Activated T-helper 2 cell treated with anti-CD3 and anti-CD28 coated beads, Interferon-gamma antibody, Interleukin-2, Interleukin-4, amounts not matched to agents 10 μg/mL and 5 μg/mL and 100 μg/mL, durations not matched to agents 14 hours and 24 hours and 36 hours (primary cell): ENCODE results near the gene CIDEB. TPM values are rescaled to one million over a fixed set of nuclear protein-coding genes. Genes with fewer than 3 reads are reported as not detected.

Source experiments
- DNase-seq: peaks from one replicate; pipeline ENCODE4 v3.0.0; 2021; ENCODE audit warnings: low spot score
- H3K27ac Mint-ChIP-seq: one replicate; pipeline ENCODE4 v1.8.0; 2021; ENCODE audit warnings: mixed read lengths
- H3K27me3 Mint-ChIP-seq: one replicate; pipeline ENCODE4 v1.8.0; 2021; ENCODE audit warnings: low read depth, mixed read lengths
- H3K36me3 Mint-ChIP-seq: one replicate; pipeline ENCODE4 v1.8.0; 2021; ENCODE audit warnings: low read depth, mixed read lengths
- H3K4me1 Mint-ChIP-seq: one replicate; pipeline ENCODE4 v1.8.0; 2021; ENCODE audit warnings: low read depth, mixed read lengths
- H3K4me3 Mint-ChIP-seq: one replicate; pipeline ENCODE4 v1.8.0; 2021; ENCODE audit warnings: low read depth, mild to moderate bottlenecking, moderate library complexity, mixed read lengths
- H3K9me3 Mint-ChIP-seq: one replicate; pipeline ENCODE4 v1.8.0; 2021; ENCODE audit warnings: mixed read lengths
- intact Hi-C: fragments of 100-400 bp; cut with micrococcal nuclease; formaldehyde crosslinking; loops from one replicate; pipeline ENCODE4 v1.15.1; 2023
- total RNA-seq: library from RNA; stranded (reverse); gene quantifications from 2 replicates; pipeline ENCODE4 v1.2.3, GENCODE V29; 2022

The CIDEB gene
- total RNA-seq, 1 donor from 2014 or later = 19.6 TPM

DNA sequence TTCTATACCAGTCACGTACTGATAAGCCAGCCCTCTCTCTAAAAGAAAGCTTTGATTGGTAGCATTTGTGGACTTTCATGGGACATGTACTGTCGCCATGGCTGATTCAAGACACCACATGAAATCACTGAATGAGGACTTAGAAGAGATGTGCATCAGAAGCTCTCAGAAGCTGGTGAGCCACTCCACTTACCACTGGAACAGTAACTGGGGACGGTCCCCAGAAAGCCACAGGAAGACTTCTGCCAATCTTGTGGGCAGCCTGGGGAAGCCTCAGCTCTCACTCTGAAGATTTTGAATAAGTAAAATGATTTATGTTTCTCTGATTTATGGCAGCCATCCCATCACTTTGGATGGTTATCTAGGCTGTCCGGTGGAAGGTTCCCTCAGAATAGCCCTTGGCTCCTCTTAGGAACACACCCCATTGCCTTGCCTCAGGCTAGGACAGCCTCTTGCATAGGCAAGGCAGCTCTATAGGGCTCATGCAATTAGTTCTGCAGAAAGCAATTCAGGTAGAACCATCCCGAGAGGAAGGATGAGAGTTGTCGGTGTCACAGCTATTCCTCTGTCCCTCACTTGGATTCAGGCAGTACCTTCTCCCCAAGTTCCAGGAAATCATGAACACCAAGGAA is 18.0 kb downstream of the CIDEB start:
- Mint-ChIP-seq H3K36me3 (peaks cover 35% of the 10 kb centered on the region), H3K27me3 (peaks cover 18% of the 10 kb centered on the region), H3K27ac (no peak overlapping the region), H3K9me3 (no peaks in the 10 kb centered on the region), H3K4me3 (no peak overlapping the region), H3K4me1 (peaks cover 13% of the 10 kb centered on the region)
- intact Hi-C loops = loop anchor here (1.0 kb wide), 2 partner anchors 8 to 15 kb away; no protein-coding TSS in a partner anchor
- no peak for DNase-seq

DNA sequence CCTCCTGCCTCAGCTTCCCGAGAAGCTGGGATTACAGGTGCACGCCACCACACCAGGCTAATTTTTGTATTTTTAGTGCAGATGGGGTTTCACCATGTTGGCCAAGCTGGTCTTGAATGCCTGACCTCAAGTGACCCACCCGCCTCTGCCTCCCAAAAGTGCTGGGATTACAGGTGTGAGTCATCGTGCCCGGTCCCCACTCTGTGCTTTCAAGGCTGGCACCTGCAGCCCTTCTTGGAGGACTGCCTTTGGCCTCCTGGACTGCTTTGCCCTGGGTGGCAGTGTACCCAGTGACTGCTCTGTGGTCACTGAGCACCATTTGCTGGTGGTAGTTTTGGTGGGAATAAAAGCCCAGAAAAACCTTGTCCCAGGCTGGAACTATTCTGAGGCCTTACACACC is 20.8 kb downstream of the CIDEB start:
- H3K27ac Mint-ChIP-seq = no peak overlapping the region
- H3K36me3 Mint-ChIP-seq = peaks cover 23% of the 10 kb centered on the region
- intact Hi-C loops = no loop called here
- H3K4me3 Mint-ChIP-seq = no peak overlapping the region
- H3K27me3 Mint-ChIP-seq = peaks cover 17% of the 10 kb centered on the region
- DNase-seq = no peak
- peaks cover 11% of the 10 kb centered on the region for H3K4me1 Mint-ChIP-seq
- no peaks in the 10 kb centered on the region for H3K9me3 Mint-ChIP-seq

DNA sequence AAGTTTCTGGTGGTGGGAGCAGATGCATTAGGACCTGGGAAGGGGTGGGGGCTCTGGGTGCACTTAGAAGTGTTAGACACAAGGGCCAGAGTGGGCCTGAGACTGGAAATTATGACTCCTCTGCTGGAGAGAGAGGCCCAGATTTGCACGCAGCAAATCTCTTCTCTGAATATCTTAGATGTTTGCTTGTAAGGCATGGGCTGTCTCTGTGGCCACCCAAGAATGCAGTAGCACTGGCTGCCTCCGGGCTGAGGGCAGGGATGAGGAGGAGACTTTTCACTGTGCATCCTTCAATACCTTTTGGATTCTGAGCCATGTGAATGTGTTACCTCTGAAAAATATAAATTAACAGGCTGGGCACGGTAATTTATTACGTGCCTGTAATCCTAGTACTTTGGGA is 22.4 kb downstream of the CIDEB start:
- intact Hi-C loops = no loop called here
- H3K27ac Mint-ChIP-seq = no peak overlapping the region

DNA sequence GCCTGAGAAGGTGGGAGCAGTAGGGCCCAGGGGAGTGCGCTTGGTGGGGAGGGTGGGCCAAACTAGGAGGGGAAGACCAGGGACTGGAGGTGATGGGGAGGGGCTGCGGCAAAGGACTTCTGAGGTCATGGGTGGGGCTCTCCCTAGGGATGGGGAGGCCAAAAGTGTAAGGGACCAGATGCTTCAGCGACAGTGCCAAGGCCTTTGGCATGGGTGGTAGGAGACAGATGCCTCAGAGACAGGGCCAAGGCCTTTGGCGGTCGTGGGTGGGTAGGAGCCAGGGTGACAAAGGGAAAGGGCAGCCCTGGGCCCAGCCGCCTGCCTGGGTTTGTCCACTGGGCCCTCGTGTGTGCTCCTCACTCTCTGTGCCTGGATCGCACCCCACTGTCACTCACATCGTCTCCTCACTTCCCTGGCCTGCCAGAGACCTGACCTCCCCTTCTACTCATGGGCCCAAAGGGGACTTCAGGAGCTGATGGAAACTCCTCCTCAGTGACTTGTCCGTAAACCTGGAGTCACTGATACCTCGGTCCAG is 23.2 kb downstream of the CIDEB start:
- Mint-ChIP-seq H3K27me3 (peaks cover 18% of the 10 kb centered on the region), H3K9me3 (no peaks in the 10 kb centered on the region), H3K4me1 (peaks cover 8% of the 10 kb centered on the region), H3K4me3 (no peak overlapping the region), H3K27ac (no peak overlapping the region), H3K36me3 (no peaks in the 10 kb centered on the region)
- no peak for DNase-seq
- intact Hi-C loops = no loop called here

More for the DNA sequence above, 22.4 kb downstream of the CIDEB start:
- no peak overlapping the region for H3K4me3 Mint-ChIP-seq
- H3K9me3 Mint-ChIP-seq = no peaks in the 10 kb centered on the region
- H3K4me1 Mint-ChIP-seq = peaks cover 11% of the 10 kb centered on the region
- peaks cover 18% of the 10 kb centered on the region for H3K27me3 Mint-ChIP-seq
- peaks cover 7% of the 10 kb centered on the region for H3K36me3 Mint-ChIP-seq
- no peak for DNase-seq

DNA sequence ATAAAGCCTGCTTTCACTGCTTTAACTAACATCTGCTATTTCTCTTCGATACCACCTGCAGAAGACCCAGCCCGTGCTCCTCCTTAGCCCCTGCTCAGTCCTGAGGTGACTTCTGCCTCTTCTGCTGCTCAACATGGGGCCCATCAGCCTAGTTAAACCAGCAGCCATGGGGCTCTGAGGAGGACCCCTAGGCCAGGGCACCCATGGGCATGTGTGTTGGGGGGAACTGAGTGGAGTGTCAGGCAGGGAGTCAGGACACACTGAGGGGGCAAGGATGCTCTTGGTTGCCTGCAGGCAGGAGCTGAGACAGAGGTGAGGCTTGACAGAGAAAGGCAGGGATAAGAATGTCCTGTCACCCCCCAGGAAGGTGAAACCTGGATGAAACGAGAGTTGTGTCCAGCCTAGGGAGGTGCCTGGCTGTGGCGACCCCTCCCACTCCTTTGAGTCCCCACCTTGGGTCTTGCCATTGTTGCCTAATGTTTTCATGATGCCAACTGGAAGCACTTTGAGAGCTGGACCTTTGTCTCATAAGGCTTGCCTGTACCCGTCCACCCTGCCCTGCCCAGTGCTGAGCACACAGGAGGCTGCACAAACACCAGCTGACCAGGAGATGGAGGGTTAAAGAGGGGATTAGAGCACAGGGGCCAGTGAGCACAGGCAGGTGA is 23.8 kb downstream of the CIDEB start:
- H3K27ac Mint-ChIP-seq = no peak overlapping the region
- H3K4me3 Mint-ChIP-seq = no peak overlapping the region
- no peak for DNase-seq
- intact Hi-C loops = no loop called here
- peaks cover 12% of the 10 kb centered on the region for H3K4me1 Mint-ChIP-seq
- no peaks in the 10 kb centered on the region for H3K36me3 Mint-ChIP-seq
- H3K9me3 Mint-ChIP-seq = no peaks in the 10 kb centered on the region
- H3K27me3 Mint-ChIP-seq = peaks cover 18% of the 10 kb centered on the region

DNA sequence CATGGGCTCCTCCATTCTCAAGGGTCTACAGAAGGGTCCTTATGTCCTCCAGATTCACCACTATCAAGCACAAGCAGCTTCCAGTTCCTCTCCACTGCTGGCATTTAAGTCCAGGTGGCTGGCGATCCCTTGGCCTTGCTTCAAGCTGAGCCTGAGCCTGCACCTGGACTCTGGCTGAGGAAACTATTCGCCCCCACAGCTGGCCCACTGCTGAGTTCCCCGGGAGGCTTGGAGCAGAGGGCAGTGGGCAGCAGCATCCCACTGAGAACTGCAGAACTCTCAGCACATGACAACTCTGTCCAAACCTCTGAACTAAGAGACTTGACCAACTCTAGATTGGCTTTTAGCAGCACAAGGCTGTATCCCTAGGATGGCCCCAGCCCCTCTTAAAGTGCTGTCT is 25.0 kb downstream of the CIDEB start:
- H3K9me3 Mint-ChIP-seq = no peaks in the 10 kb centered on the region
- no peak for DNase-seq
- intact Hi-C loops = no loop called here
- H3K27ac Mint-ChIP-seq = no peak overlapping the region
- peaks cover 19% of the 10 kb centered on the region for H3K4me1 Mint-ChIP-seq
- no peaks in the 10 kb centered on the region for H3K36me3 Mint-ChIP-seq
- no peak overlapping the region for H3K4me3 Mint-ChIP-seq
- H3K27me3 Mint-ChIP-seq = peaks cover 16% of the 10 kb centered on the region

DNA sequence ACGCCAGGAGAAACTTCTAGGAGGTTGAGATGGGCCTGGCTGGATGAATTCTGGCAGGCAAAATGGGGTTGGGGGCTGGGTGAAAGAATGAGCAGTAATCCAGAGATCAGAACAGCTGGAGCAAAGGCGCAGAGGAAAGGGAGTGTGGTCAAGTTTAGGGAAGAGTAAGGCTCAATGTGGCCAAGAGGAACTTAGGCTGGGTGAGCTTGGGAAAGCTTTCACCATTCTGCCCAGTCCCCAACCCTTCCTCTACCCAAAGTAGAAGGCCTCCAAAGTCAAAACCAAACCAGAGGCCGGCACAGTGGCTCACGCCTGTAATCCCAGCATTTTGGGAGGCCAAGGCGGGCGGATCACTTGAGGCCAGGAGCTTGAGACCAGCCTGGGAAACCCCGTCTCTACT is 26.1 kb downstream of the CIDEB start:
- H3K9me3 Mint-ChIP-seq = no peaks in the 10 kb centered on the region
- H3K36me3 Mint-ChIP-seq = no peaks in the 10 kb centered on the region
- H3K27ac Mint-ChIP-seq = no peak overlapping the region
- peaks cover 19% of the 10 kb centered on the region for H3K4me1 Mint-ChIP-seq
- intact Hi-C loops = no loop called here
- H3K27me3 Mint-ChIP-seq = peaks cover 11% of the 10 kb centered on the region
- DNase-seq = no peak
- no peak overlapping the region for H3K4me3 Mint-ChIP-seq

DNA sequence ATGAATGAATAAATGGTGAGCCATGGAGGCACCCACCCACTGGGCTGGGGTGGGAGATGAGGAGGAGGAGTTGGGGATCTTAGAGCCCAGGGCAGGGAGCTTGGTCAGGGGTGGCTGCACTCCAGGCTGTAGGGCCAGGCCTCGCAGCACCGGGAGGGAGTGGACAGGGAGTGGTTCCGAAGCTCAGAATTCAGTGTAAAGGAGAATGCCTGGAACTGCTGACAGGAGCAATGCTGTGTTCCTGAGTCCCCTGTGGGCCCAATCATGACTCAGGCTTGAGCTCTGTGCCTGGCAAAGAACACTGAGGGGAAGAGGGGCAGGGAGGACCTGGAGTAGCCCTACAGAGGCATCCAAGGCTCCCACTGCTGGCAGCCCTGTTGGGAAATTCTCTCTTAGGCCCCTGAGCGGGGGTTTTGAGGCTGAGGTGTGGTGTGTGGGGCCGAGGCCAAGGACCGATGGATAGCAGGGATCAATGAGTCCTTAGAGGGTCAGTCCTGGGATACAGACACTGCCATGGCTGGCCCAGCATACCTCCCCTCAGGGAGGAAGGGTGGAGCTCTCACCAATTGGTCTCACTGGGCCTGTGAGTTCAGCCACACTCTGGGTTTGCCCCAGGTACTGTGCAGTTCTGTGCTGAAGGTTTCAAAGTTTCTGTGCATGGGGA is 26.8 kb downstream of the CIDEB start:
- Mint-ChIP-seq H3K27ac (no peak overlapping the region), H3K9me3 (no peaks in the 10 kb centered on the region), H3K36me3 (no peaks in the 10 kb centered on the region), H3K4me3 (no peak overlapping the region), H3K27me3 (peaks cover 9% of the 10 kb centered on the region), H3K4me1 (peaks cover 19% of the 10 kb centered on the region)
- no peak for DNase-seq
- intact Hi-C loops = no loop called here

DNA sequence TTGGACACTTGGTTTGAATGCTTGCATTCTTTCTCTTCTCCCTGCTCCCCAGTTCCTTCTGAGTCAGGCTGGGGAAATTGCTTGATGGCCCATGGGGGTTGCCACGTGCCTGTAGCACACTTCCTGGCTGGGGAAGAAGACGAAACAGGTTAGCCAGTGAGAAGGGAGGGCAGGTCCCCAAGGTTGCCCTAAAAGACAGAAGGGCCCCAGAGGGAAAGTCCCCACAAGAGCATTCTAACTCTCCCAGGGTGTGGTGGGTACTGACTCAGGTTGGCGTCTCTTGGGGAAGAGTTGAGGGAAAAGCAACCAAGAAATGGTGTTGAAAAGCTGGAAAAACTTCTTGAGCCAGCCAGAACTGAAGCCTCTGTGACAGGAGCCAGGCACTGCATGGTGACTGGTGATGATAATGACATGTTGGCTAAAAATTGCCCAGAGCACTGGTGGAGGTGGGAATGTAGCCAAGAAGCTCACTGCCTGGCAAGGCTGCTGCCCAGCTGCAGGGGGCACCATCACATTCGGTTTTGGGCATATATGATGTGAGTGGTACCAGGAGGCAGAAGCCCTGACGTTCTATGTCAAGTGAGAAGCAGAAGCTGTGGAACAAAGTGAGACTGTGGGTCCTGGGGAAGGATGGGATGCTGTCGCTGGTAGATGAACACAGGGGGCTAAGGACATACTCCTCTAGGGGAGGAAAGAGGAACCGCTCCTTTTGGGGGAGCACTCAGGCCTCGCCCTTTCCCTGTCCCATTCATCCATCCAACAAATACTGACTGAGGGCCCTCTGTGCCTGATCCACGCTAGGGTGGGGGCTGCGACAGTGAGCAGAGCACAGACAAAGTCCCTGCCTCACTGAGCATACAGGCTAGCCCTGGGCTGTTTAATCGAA is 28.2 kb downstream of the CIDEB start:
- no peak for DNase-seq
- H3K4me3 Mint-ChIP-seq = no peak overlapping the region
- intact Hi-C loops = no loop called here
- H3K27ac Mint-ChIP-seq = peak overlapping the region; percentile 30
- peaks cover 19% of the 10 kb centered on the region for H3K4me1 Mint-ChIP-seq
- no peaks in the 10 kb centered on the region for H3K36me3 Mint-ChIP-seq
- peaks cover 9% of the 10 kb centered on the region for H3K27me3 Mint-ChIP-seq
- no peaks in the 10 kb centered on the region for H3K9me3 Mint-ChIP-seq

DNA sequence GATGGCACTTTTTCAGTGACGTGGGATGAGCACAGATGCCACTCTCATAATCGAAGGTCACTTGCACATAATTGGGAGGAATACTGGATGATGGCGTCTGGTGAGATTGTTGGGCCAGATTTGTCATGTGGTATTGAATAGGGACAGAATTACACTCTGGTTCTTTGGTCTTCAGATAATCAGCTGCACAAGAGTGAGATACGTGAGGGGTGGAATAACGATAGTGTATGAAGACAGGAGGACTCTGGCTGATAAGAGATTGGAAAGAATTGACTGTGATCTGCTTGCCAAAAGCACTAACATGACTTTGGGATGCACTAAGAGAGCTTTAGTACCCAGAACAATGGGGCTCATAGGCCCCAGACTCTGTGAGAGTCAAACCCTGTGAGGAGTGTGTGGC is 29.4 kb downstream of the CIDEB start:
- H3K4me3 Mint-ChIP-seq = no peak overlapping the region
- intact Hi-C loops = no loop called here

DNA sequence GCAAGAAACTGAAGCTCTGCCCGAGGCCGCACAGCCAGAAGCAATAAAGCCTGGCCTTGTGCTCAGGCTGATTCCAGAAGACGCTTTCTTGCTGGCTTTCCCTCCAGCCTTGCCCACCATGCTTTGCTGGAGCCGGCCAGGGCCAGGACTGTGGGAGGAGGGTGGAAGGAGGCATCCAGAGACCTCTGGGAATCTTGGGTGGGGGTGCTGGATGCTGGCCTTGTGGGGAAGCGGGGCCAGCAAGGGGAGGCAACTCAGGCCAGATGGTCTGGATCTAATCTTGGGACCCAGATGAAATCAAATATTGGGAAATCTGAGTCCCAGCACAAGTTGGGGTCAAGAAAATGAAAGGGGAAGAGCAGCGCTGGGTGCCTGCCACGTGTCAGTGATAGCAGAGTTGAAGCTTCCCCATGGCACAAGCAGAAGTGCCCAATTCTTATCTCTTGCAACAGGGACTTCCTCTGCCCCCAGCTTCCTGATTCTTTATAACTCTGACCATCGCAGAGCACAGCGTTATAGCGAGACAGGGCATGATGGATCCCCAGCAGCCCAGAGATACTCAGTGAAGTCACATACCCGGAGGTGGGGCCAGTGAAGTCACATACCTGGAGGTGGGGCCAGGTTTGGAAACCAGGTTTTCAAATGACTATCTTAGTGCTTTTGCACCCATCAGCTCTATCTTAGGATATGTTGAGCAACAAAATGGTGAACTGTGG is 30.0 kb downstream of the CIDEB start:
- intact Hi-C loops = no loop called here

More for the DNA sequence above, 29.4 kb downstream of the CIDEB start:
- Mint-ChIP-seq H3K4me1 (peaks cover 29% of the 10 kb centered on the region), H3K36me3 (no peaks in the 10 kb centered on the region), H3K27me3 (peaks cover 9% of the 10 kb centered on the region), H3K9me3 (no peaks in the 10 kb centered on the region), H3K27ac (peak overlapping the region; percentile 36)
- DNase-seq = no peak

DNA sequence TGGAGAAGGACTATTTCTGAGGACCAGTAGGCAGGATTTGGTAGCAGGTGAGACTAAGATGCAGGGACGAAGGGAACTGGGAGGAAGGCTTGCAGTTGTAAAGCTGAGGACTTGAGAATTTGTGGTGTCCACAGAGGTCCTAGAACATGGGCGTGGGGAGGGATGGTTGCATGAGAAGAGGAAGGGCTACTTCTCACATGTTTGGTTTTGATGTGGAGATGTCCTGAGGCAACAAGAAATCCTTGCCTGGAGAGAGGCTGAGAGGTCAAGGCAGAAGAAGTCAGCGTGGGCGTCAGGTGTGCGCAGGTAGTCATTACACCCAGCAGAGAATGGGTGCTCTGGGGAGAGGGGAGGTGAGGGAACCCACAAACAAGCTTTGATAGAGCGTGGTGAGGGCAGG is 30.7 kb downstream of the CIDEB start:
- H3K4me3 Mint-ChIP-seq = no peak overlapping the region
- peaks cover 39% of the 10 kb centered on the region for H3K4me1 Mint-ChIP-seq
- H3K36me3 Mint-ChIP-seq = no peaks in the 10 kb centered on the region
- intact Hi-C loops = no loop called here
- no peak overlapping the region for H3K27ac Mint-ChIP-seq
- H3K27me3 Mint-ChIP-seq = peaks cover 9% of the 10 kb centered on the region
- DNase-seq = no peak
- H3K9me3 Mint-ChIP-seq = no peaks in the 10 kb centered on the region

More for the DNA sequence above, 30.0 kb downstream of the CIDEB start:
- peaks cover 9% of the 10 kb centered on the region for H3K27me3 Mint-ChIP-seq
- peaks cover 32% of the 10 kb centered on the region for H3K4me1 Mint-ChIP-seq
- H3K27ac Mint-ChIP-seq = no peak overlapping the region
- no peak for DNase-seq
- H3K4me3 Mint-ChIP-seq = no peak overlapping the region
- no peaks in the 10 kb centered on the region for H3K9me3 Mint-ChIP-seq
- H3K36me3 Mint-ChIP-seq = no peaks in the 10 kb centered on the region
